Ovary (tissue), 9 donors: Measurements from ENCODE around the gene ACY1. TPM values are rescaled to one million over a fixed set of nuclear protein-coding genes. Genes with fewer than 3 reads are reported as not detected.

Experiments used
- DNase-seq, 5 donors: peaks; one replicate each; pipeline ENCODE4 v3.0.0-alpha.2; 2019 to 2020
- H3K27ac ChIP-seq, 2 donors: fragments of 200-600 bp; one replicate each; pipeline versions ENCODE4 v1.5.1 to v1.8.0; 2019 to 2022
- H3K27me3 ChIP-seq: fragments of 200-600 bp; one replicate; pipeline ENCODE4 v1.8.0; 2022
- H3K36me3 ChIP-seq: fragments of 200-600 bp; sonication (generic); one replicate; pipeline ENCODE4 v1.5.1; 2019
- H3K4me1 ChIP-seq: one replicate; pipeline ENCODE4 v1.8.1; 2013; ENCODE audit warnings: mild to moderate bottlenecking, moderate library complexity; ENCODE audit not compliant: insufficient read depth
- H3K4me3 ChIP-seq: fragments of 200-600 bp; sonication (generic); one replicate; pipeline ENCODE4 v1.5.1; 2017
- H3K9me3 ChIP-seq, 2 donors: fragments of 200-600 bp in 1 of 2; sonication (generic) in 1 of 2; one replicate each; pipeline versions ENCODE4 v1.5.1 to v1.8.1; 2013 to 2019; ENCODE audit warnings: mild to moderate bottlenecking in 1 of 2, moderate library complexity in 1 of 2
- EP300 ChIP-seq: sonication (generic); formaldehyde crosslinking; IDR thresholded peaks from one replicate; pipeline ENCODE4 v1.6.1; 2017; ENCODE audit warnings: antibody characterized with exemption
- POLR2A ChIP-seq: fragments of 450-650 bp; IDR thresholded peaks from one replicate; pipeline ENCODE4 v1.6.1; 2017; ENCODE audit warnings: antibody characterized with exemption, mild to moderate bottlenecking, moderate library complexity
- WGBS, 3 donors: extraction: QIAGEN DNeasy Blood & Tissue Kit in 1 of 3; methylation state at CpG; one replicate each; pipeline versions ENCODE4 v1.1.5 to v1.1.7; 2013 to 2017; 5-methylcytosine and 5-hydroxymethylcytosine counted together
- intact Hi-C, 4 donors: fragments of 100-400 bp; cut with DNase I; formaldehyde crosslinking; loops; one replicate each; pipeline versions ENCODE4 v1.11.0 to v1.15.1; 2022 to 2023
- polyA plus RNA-seq, 2 donors: library from polyadenylated mRNA; stranded (reverse); fragments of 200-250 nt in 1 of 2; fragments of 350-450 nt in 1 of 2; fragmentation: Illumina TruSeq in 1 of 2; extraction: RNeasy Lipid Tissue Mini Kit (QIAGEN cat#74804) in 1 of 2; gene quantifications; one replicate each; pipeline ENCODE4 v1.2.3, GENCODE V29; 2013 to 2014
- total RNA-seq, 7 donors: library from RNA; depleted of rRNA in 2 of 7; stranded (reverse); fragments of >200 nt in 2 of 7; fragmentation: NEBNext Ultra II Directional in 3 of 7; extraction: Animal tissue kit (Norgen Biotek cat#: 25700) in 3 of 7; gene quantifications; one replicate each; pipeline versions ENCODE4 v1.1.0 to v1.2.4, GENCODE V29; 2016 to 2023
- TF ChIP-seq, protein P1 (sequence below), 3 donors: fragments of 450-650 bp in 2 of 3; fragments of 200-600 bp in 1 of 3; IDR thresholded peaks; one replicate each; pipeline versions ENCODE4 v1.5.1 to v1.8.0; 2016 to 2022; ENCODE audit warnings: antibody characterized with exemption in 3 of 3, mild to moderate bottlenecking in 1 of 3
- donor health status: DM: no; HTN: no; CAD: no; lungs with moderate emphysema.
- donor health status: DM: no; HTN: no; CAD: no.
- donor health status: Bipolar disorder and iron deficiency.
- donor health status: DM: yes; HTN: yes; CAD: no.
- donor health status: DM: no; HTN: no; CAD: no.
- donor health status: DM: yes; HTN: yes; CAD: no.

The ACY1 gene
- total and polyA plus RNA-seq, 9 donors = 8.4 to 27.4 (median 14.7) TPM

GRCh38 chr3:51949121-51949520 is 34.2 kb upstream of the ACY1 start:
- H3K9me3 ChIP-seq = no peaks in the 10 kb centered on the region
- no peaks in the 10 kb centered on the region for H3K36me3 ChIP-seq
- peak in 1 of 5 donors; percentile 10 for DNase-seq
- WGBS, 3 donors = 89 to 97% (median 94%) methylated on average over 5 of the region's 5 CpGs
- H3K4me1 ChIP-seq = no peaks in the 10 kb centered on the region
- no peaks in the 10 kb centered on the region for H3K27me3 ChIP-seq
- TF ChIP-seq, protein P1, sequence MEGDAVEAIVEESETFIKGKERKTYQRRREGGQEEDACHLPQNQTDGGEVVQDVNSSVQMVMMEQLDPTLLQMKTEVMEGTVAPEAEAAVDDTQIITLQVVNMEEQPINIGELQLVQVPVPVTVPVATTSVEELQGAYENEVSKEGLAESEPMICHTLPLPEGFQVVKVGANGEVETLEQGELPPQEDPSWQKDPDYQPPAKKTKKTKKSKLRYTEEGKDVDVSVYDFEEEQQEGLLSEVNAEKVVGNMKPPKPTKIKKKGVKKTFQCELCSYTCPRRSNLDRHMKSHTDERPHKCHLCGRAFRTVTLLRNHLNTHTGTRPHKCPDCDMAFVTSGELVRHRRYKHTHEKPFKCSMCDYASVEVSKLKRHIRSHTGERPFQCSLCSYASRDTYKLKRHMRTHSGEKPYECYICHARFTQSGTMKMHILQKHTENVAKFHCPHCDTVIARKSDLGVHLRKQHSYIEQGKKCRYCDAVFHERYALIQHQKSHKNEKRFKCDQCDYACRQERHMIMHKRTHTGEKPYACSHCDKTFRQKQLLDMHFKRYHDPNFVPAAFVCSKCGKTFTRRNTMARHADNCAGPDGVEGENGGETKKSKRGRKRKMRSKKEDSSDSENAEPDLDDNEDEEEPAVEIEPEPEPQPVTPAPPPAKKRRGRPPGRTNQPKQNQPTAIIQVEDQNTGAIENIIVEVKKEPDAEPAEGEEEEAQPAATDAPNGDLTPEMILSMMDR (IDR thresholded peaks at IDR 0.05) = no peak
- TF ChIP-seq POLR2A = no peak
- TF ChIP-seq EP300 = no peak
- no peak overlapping the region for H3K4me3 ChIP-seq
- intact Hi-C loops = loop anchor here in 1 of 4 donors (10.0 kb wide), 1 partner anchor 1334 kb away; the partner anchor contains the start of genes CISH and MAPKAPK3
- H3K27ac ChIP-seq = no peak overlapping the region

DNA sequence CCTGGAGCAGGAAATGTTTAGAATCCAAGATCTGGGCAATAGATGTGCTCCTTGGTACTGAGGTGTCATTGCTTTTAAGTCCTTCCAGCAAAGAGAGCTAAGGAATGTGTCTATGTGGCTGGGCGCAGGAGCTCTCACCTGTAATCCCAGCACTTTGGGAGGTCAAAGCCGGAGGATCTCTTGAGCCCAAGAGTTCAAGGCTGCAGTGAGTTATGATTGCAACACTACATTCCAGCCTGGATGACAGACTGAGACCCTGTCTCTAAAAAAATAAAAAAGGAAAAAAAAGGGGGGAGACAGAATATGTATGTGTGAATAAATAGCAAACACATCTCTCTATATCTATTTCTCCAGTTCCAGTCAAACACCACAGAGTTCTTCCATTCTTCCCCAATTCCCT is 32.4 kb upstream of the ACY1 start:
- no peaks in the 10 kb centered on the region for H3K27me3 ChIP-seq
- no peaks in the 10 kb centered on the region for H3K9me3 ChIP-seq
- 73 to 93% (median 82%) methylated on average over 2 of the region's 2 CpGs for WGBS, 3 donors
- no peaks in the 10 kb centered on the region for H3K36me3 ChIP-seq
- peaks cover 4% of the 10 kb centered on the region for H3K4me1 ChIP-seq
- no peak for DNase-seq
- TF ChIP-seq, protein P1 (IDR thresholded peaks at IDR 0.05) = no peak
- TF ChIP-seq EP300 (no peak), POLR2A (no peak)
- H3K27ac ChIP-seq = no peak overlapping the region
- no peak overlapping the region for H3K4me3 ChIP-seq
- intact Hi-C loops = no loop called here

DNA sequence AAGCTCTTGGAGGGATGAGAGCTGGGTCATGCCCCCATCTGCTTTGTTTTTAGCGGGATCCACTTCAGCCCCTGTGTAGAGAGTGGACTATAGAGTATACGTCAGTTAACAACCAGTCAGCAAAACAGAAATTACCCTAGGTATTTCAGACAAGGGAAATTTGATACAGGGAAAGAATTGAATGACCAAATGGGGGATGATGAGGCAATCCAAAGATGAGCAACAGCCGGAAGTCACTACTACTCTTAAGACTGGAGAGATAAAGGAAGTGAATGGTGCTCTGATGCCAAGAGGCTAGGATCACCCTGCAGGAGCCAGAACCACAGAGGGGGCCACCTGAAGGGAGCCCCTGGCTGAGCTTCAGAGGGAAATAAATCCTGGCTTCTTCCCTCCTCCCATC is 29.9 kb upstream of the ACY1 start:
- H3K9me3 ChIP-seq = no peaks in the 10 kb centered on the region
- intact Hi-C loops = no loop called here
- 58 to 64% (median 63%) methylated on average over 3 of the region's 3 CpGs for WGBS, 3 donors

GRCh38 chr3:51954105-51954504 is 29.2 kb upstream of the ACY1 start:
- Histone ChIP-seq H3K27ac (no peak overlapping the region), H3K9me3 (no peaks in the 10 kb centered on the region), H3K36me3 (no peaks in the 10 kb centered on the region), H3K27me3 (no peaks in the 10 kb centered on the region), H3K4me1 (peaks cover 4% of the 10 kb centered on the region), H3K4me3 (no peak overlapping the region)
- 74 to 82% (median 80%) methylated on average over 6 of the region's 6 CpGs for whole genome bisulfite sequencing, 3 donors
- intact Hi-C loops = no loop called here
- no peak for DNase-seq
- no peak for TF ChIP-seq POLR2A
- no peak for TF ChIP-seq EP300
- TF ChIP-seq, protein P1 (IDR thresholded peaks at IDR 0.05) = no peak

More for the DNA sequence above, 29.9 kb upstream of the ACY1 start:
- DNase-seq = peak in 2 of 5 donors; percentile 6 to 9
- Histone ChIP-seq H3K4me3 (no peak overlapping the region), H3K27ac (no peak overlapping the region), H3K36me3 (no peaks in the 10 kb centered on the region), H3K27me3 (no peaks in the 10 kb centered on the region), H3K4me1 (peaks cover 4% of the 10 kb centered on the region)
- TF ChIP-seq POLR2A = no peak
- TF ChIP-seq, protein P1 (IDR thresholded peaks at IDR 0.05) = no peak
- no peak for TF ChIP-seq EP300
